GM12891 (cell line): Measurements from ENCODE around the gene ETS1.

ENCODE experiments used
- PAX5 ChIP-seq: IDR thresholded peaks from 2 replicates; pipeline ENCODE4 v1.6.1; 2011; ENCODE audit warnings: low read length, moderate library complexity, mild to moderate bottlenecking; ENCODE audit not compliant: insufficient read depth, severe bottlenecking
- POLR2A ChIP-seq: IDR thresholded peaks from 2 replicates; pipeline ENCODE4 v1.6.1; 2011; ENCODE audit warnings: low read depth, low read length, control low read depth
- POLR2AphosphoS5 ChIP-seq: IDR thresholded peaks from 2 replicates; pipeline ENCODE4 v1.6.1; 2011; ENCODE audit warnings: low read depth, low read length, control low read depth
- SPI1 ChIP-seq: IDR thresholded peaks from 2 replicates; pipeline ENCODE4 v1.6.1; 2011; ENCODE audit warnings: low read depth, low read length, control low read depth
- TAF1 ChIP-seq: IDR thresholded peaks from 2 replicates; pipeline ENCODE4 v1.6.1; 2011; ENCODE audit warnings: low read depth, low read length, control low read depth

DNA sequence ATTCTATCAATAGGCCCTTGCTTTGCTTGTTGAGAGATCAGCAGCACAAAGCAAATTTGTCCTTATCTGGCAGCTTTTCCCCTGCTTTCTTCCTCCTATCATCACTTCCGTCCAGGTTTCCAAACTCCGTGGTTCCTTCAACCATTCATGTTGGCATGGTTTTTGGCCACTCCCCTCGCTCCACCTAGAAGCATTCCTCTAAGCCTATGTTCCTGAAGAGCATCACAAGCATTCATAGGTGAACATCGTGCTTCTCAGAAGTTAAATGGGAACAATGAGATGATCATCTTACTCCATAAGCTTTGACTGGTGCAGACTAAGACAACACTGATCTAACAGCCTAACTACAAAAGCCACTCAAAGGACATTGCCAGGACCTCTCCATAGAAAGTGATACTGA lies 86.3 kb downstream of the ETS1 start:
- TF ChIP-seq PAX5 (no peak), POLR2A (no peak), TAF1 (no peak), POLR2AphosphoS5 (no peak), SPI1 (no peak)
